ENCODE data around the gene SLC38A3.

SLC38A3 gene

GRCh38 chr3:50215529-50215928 lies 10.5 kb downstream of the SLC38A3 start:
- H3K4me3 ChIP-seq (replicated peaks; ENCODE audit: low read depth, low read length), result no peak overlapping the region
- no peak for TF ChIP-seq CTCF (IDR thresholded peaks at IDR 0.05; ENCODE audit: low read length, missing control alignments)
- no peak for DNase-seq (ENCODE audit: low read depth)

DNA sequence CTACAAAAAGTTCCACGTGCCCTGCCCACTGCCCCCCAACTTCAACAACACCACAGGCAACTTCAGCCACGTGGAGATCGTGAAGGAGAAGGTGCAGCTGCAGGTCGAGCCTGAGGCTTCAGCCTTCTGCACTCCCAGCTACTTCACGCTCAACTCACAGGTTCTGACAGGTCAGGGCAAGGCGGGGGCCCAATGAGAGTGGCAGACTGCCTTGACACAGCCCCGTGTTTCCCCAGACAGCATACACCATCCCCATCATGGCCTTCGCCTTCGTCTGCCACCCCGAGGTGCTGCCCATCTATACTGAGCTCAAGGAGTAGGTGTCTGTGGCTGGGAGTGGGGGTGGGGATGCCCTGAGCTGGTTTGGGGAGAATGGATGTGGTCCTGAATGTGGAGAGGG lies 12.6 kb downstream of the SLC38A3 start:
- H3K4me3 ChIP-seq (replicated peaks; ENCODE audit: low read depth, low read length), result no peak overlapping the region
- DNase-seq (ENCODE audit: low read depth), result no peak
- TF ChIP-seq CTCF (IDR thresholded peaks at IDR 0.05; ENCODE audit: low read length, missing control alignments), result no peak

- TF ChIP-seq CTCF (IDR thresholded peaks at IDR 0.05; ENCODE audit: low read length, missing control alignments), result no peak
- H3K4me3 ChIP-seq (replicated peaks; ENCODE audit: low read depth, low read length), result no peak overlapping the region
- no peak for DNase-seq (ENCODE audit: low read depth)
Observed at GRCh38 chr3:50218448-50218847, 13.4 kb downstream of the SLC38A3 start.

- DNase-seq (ENCODE audit: low read depth), result no peak
- no peak for TF ChIP-seq CTCF (IDR thresholded peaks at IDR 0.05; ENCODE audit: low read length, missing control alignments)
- no peak overlapping the region for H3K4me3 ChIP-seq (replicated peaks; ENCODE audit: low read depth, low read length)
Observed at GRCh38 chr3:50219285-50219684, 14.2 kb downstream of the SLC38A3 start.

DNA sequence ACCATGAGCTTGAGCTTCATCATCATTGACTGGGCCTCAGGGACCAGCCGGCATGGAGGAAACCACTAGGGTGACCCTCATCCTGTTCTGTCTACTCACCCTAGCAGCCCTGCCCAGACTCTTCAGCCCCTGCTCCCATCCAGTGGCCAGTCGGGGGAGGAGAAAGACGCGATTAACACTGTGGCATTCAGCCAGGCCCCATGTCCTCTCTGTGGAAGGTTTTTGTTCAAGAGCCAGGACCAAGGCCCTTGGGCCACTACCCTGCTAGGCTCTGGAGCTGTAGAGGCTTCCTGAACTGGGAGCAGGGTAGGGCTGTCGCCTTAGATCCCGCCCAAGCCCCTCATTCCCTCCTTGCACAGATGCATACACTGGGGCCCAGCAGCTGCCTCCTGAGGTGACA lies 15.0 kb downstream of the SLC38A3 start:
- TF ChIP-seq CTCF (IDR thresholded peaks at IDR 0.05; ENCODE audit: low read length, missing control alignments), result no peak
- H3K4me3 ChIP-seq (replicated peaks; ENCODE audit: low read depth, low read length), result no peak overlapping the region
- no peak for DNase-seq (ENCODE audit: low read depth)

- no peak overlapping the region for H3K4me3 ChIP-seq (replicated peaks; ENCODE audit: low read depth, low read length)
- no peak for TF ChIP-seq CTCF (IDR thresholded peaks at IDR 0.05; ENCODE audit: low read length, missing control alignments)
- DNase-seq (ENCODE audit: low read depth), result no peak
Observed at GRCh38 chr3:50221051-50221410, 16.0 kb downstream of the SLC38A3 start.

DNA sequence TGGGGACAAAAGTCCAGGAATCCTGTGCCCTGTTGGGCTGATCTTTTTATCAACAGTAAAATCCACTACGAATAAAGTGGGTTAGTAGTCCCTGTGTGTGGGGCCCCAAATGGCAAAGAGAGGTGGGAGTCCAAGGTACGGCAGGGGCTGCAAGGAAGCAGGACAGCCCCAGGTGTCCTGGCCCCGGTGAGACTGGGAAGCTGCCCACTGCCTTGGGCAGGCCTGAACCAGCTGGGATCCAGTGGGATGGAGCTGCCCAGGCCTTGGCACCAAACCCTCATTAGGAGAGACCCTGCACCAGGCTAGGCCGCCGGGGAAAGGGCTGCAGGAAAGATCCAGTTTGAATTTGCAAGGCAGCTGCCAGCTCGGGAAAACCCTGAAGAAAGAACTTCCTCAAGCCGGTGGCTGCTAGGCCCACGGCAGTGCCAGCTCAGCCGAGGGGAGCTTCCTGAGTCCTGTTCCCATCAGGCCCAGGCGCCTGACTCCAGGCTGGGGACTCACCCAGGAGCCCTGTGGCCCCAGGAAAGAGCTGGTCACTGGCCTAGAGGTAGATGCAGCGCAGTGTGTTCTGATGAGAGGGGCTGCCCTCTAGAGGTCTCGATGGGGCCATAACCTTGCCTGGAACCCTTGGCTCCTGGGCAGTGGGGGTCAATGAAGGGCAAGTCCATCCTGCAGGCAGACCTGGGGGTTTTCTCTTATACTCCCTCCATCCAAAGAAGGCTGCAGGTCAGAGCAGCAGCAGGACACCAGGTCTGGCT lies 16.5 kb downstream of the SLC38A3 start:
- no peak for TF ChIP-seq CTCF (IDR thresholded peaks at IDR 0.05; ENCODE audit: low read length, missing control alignments)
- DNase-seq (ENCODE audit: low read depth), result no peak
- no peak overlapping the region for H3K4me3 ChIP-seq (replicated peaks; ENCODE audit: low read depth, low read length)
